WTC11 (cell line): Measurements from ENCODE around the gene LAMA3. TPM values are rescaled to one million over a fixed set of nuclear protein-coding genes. Genes with fewer than 3 reads are reported as not detected.

Experiments
- ATAC-seq: fragments of 200-7000 bp; cut with Tn5 transposase; 2 replicates; pipeline ENCODE4 v1.10.0; 2021; ENCODE audit warnings: mild to moderate bottlenecking, moderate library complexity
- CTCF ChIA-PET: fragments of 300-600 bp; sonication (Branson Sonifier 250); formaldehyde crosslinking; loops from one replicate; lab custom pipeline; 2021; ENCODE audit warnings: antibody characterized with exemption; lab: Charles Lee
- POLR2A ChIA-PET: fragments of 350-600 bp; sonication (Branson Sonifier 250); formaldehyde crosslinking; loops from one replicate; lab custom pipeline; 2021; ENCODE audit warnings: antibody characterized with exemption; lab: Charles Lee
- DNase-seq: peaks from one replicate; pipeline ENCODE4 v3.0.0; 2021; ENCODE audit warnings: low spot score
- H3K27ac Mint-ChIP-seq: 2 replicates; pipeline ENCODE4 v1.8.0; 2021; ENCODE audit warnings: mixed read lengths
- H3K27me3 Mint-ChIP-seq: 2 replicates; pipeline ENCODE4 v1.8.0; 2021; ENCODE audit warnings: low read depth, mild to moderate bottlenecking, moderate library complexity, mixed read lengths
- H3K36me3 Mint-ChIP-seq: 2 replicates; pipeline ENCODE4 v1.8.0; 2021; ENCODE audit warnings: mixed read lengths
- H3K4me1 Mint-ChIP-seq: 2 replicates; pipeline ENCODE4 v1.8.0; 2022; ENCODE audit warnings: mixed read lengths
- H3K4me3 Mint-ChIP-seq: 2 replicates; pipeline ENCODE4 v1.8.0; 2021; ENCODE audit warnings: mild to moderate bottlenecking, moderate library complexity, mixed read lengths
- H3K9me3 Mint-ChIP-seq: 2 replicates; pipeline ENCODE4 v1.8.0; 2021; ENCODE audit warnings: mixed read lengths
- ATF2 ChIP-seq: sonication (generic); formaldehyde crosslinking; IDR thresholded peaks from 2 replicates; pipeline ENCODE4 v1.8.1; 2022; ENCODE audit warnings: low read depth, missing genetic modification reagents, borderline replicate concordance
- ATF3 ChIP-seq: sonication (generic); formaldehyde crosslinking; conservative IDR thresholded peaks from 2 replicates; pipeline ENCODE4 v1.8.1; 2022; ENCODE audit warnings: mild to moderate bottlenecking, missing genetic modification reagents
- E2F5 ChIP-seq: sonication (generic); formaldehyde crosslinking; IDR thresholded peaks from 2 replicates; pipeline ENCODE4 v1.8.1; 2022; ENCODE audit warnings: mild to moderate bottlenecking, moderate library complexity, missing genetic modification reagents
- FOXP1 ChIP-seq: sonication (generic); formaldehyde crosslinking; IDR thresholded peaks from 2 replicates; pipeline ENCODE4 v1.8.0; 2022; ENCODE audit warnings: missing genetic modification reagents, mild to moderate bottlenecking, moderate library complexity, borderline replicate concordance
- GRHL2 ChIP-seq: fragments of 250-450 bp; sonication (Bioruptor Pico); IDR thresholded peaks from 2 replicates; pipeline ENCODE4 v1.8.0; 2022; ENCODE audit warnings: mild to moderate bottlenecking, moderate library complexity; ENCODE audit not compliant: insufficient replicate concordance, severe bottlenecking
- IRF1 ChIP-seq: sonication (generic); formaldehyde crosslinking; IDR thresholded peaks from 2 replicates; pipeline ENCODE4 v1.8.0; 2023; ENCODE audit warnings: missing genetic modification reagents
- JAZF1 ChIP-seq: fragments of 250-450 bp; sonication (Bioruptor Pico); IDR thresholded peaks from 2 replicates; pipeline ENCODE4 v1.9.0; 2021; ENCODE audit warnings: moderate library complexity, mild to moderate bottlenecking, inconsistent platforms
- MAX ChIP-seq: sonication (generic); formaldehyde crosslinking; IDR thresholded peaks from 2 replicates; pipeline ENCODE4 v1.8.0; 2022; ENCODE audit warnings: mild to moderate bottlenecking, missing genetic modification reagents
- NFATC4 ChIP-seq: fragments of 250-450 bp; sonication (Bioruptor Pico); IDR thresholded peaks from 2 replicates; pipeline ENCODE4 v1.9.0; 2021; ENCODE audit warnings: mild to moderate bottlenecking
- NR3C1 ChIP-seq: sonication (generic); formaldehyde crosslinking; conservative IDR thresholded peaks from 2 replicates; pipeline ENCODE4 v1.8.1; 2023; ENCODE audit warnings: low read depth, mild to moderate bottlenecking, missing genetic modification reagents
- OVOL2 ChIP-seq: fragments of 250-450 bp; sonication (Bioruptor Pico); IDR thresholded peaks from 2 replicates; pipeline ENCODE4 v1.9.0; 2021; ENCODE audit warnings: mild to moderate bottlenecking, borderline replicate concordance
- RELA ChIP-seq: sonication (generic); formaldehyde crosslinking; IDR thresholded peaks from 2 replicates; pipeline ENCODE4 v1.8.1; 2022; ENCODE audit warnings: missing genetic modification reagents, mild to moderate bottlenecking, borderline replicate concordance
- RORB ChIP-seq: fragments of 250-450 bp; sonication (Bioruptor Pico); IDR thresholded peaks from 2 replicates; pipeline ENCODE4 v1.9.0; 2021; ENCODE audit warnings: mild to moderate bottlenecking
- SOX15 ChIP-seq: fragments of 250-450 bp; sonication (Bioruptor Pico); IDR thresholded peaks from 2 replicates; pipeline ENCODE4 v1.9.0; 2021; ENCODE audit warnings: mild to moderate bottlenecking
- SP1 ChIP-seq: sonication (generic); formaldehyde crosslinking; conservative IDR thresholded peaks from 2 replicates; pipeline ENCODE4 v1.8.1; 2022; ENCODE audit warnings: missing genetic modification reagents
- USF2 ChIP-seq: sonication (generic); formaldehyde crosslinking; IDR thresholded peaks from 2 replicates; pipeline ENCODE4 v1.8.1; 2023; ENCODE audit warnings: mild to moderate bottlenecking, missing genetic modification reagents, moderate library complexity
- ZNF138 ChIP-seq: sonication (generic); formaldehyde crosslinking; conservative IDR thresholded peaks from 2 replicates; pipeline ENCODE4 v1.8.1; 2022; ENCODE audit warnings: mild to moderate bottlenecking, moderate library complexity, missing genetic modification reagents
- ZNF396 ChIP-seq: fragments of 250-450 bp; sonication (Bioruptor Pico); IDR thresholded peaks from 2 replicates; pipeline ENCODE4 v1.8.0; 2021; ENCODE audit warnings: mild to moderate bottlenecking, moderate library complexity, borderline replicate concordance
- total RNA-seq: library from RNA; stranded (reverse); gene quantifications from 3 replicates; pipeline ENCODE4 v1.2.3, GENCODE V29; 2021

LAMA3 gene
- total RNA-seq, 1 experiment from 2014 or later: 0.83 TPM

- Mint-ChIP-seq H3K4me1 (peaks cover 8% of the 10 kb centered on the region), H3K27me3 (peaks cover 12% of the 10 kb centered on the region), H3K4me3 (no peak overlapping the region), H3K27ac (no peak overlapping the region), H3K9me3 (peaks cover 22% of the 10 kb centered on the region), H3K36me3 (peaks cover 3% of the 10 kb centered on the region; the same call in 1 of the 2 replicates)
- ATAC-seq: no peak
- TF ChIP-seq SP1: no peak
- TF ChIP-seq ZNF138 (CRISPR knock-in tag): no peak
- no peak for TF ChIP-seq GRHL2 (CRISPR knock-in tag)
- no peak for TF ChIP-seq JAZF1 (CRISPR knock-in tag)
- TF ChIP-seq ATF2 (CRISPR knock-in tag): no peak
- no peak for TF ChIP-seq ATF3
- no peak for TF ChIP-seq ZNF396
- TF ChIP-seq RORB: no peak
- TF ChIP-seq NR3C1 (CRISPR knock-in tag): no peak
- no peak for TF ChIP-seq NFATC4
- no peak for TF ChIP-seq RELA (CRISPR knock-in tag)
- POLR2A ChIA-PET: no interaction called here
- CTCF ChIA-PET: interaction anchor here (1.5 kb wide), 1 partner anchor 166 kb away, joined by 3 read pairs; no protein-coding TSS in a partner anchor
- no peak for DNase-seq
Observed at GRCh38 chr18:23752796-23753195, 63.5 kb downstream of the LAMA3 start.

- ATAC-seq: peak; percentile 80
Observed at GRCh38 chr18:23756590-23757436, 67.6 kb downstream of the LAMA3 start.

More at GRCh38 chr18:23756590-23757436, 67.6 kb downstream of the LAMA3 start:
- peak; percentile 35 for DNase-seq
- peaks cover 8% of the 10 kb centered on the region for H3K9me3 Mint-ChIP-seq
- H3K36me3 Mint-ChIP-seq: no peaks in the 10 kb centered on the region
- peaks cover 8% of the 10 kb centered on the region for H3K4me1 Mint-ChIP-seq
- no peak for TF ChIP-seq IRF1 (CRISPR knock-in tag)
- no peak for TF ChIP-seq SOX15
- no peak for TF ChIP-seq NFATC4
- no peak for TF ChIP-seq E2F5
- no peak for TF ChIP-seq OVOL2
- TF ChIP-seq MAX: peak; percentile 23; the same call in 1 of the 2 replicates
- no peak for TF ChIP-seq USF2
- 0 out of 2 replicates have a peak, but pooled peaks have one; percentile 31 for TF ChIP-seq FOXP1
- ChIA-PET CTCF (interaction anchor here (0.5 kb wide), 1 partner anchor 626 kb away, joined by 3 read pairs; no protein-coding TSS in a partner anchor), POLR2A (no interaction called here)
- no peak overlapping the region; the same call in 1 of the 2 replicates for H3K4me3 Mint-ChIP-seq
- H3K27me3 Mint-ChIP-seq: peaks cover 14% of the 10 kb centered on the region
- no peak overlapping the region for H3K27ac Mint-ChIP-seq
